Body of pancreas (tissue), 4 donors: ENCODE results near the gene GDPD2. TPM values are rescaled to one million over a fixed set of nuclear protein-coding genes. Genes with fewer than 3 reads are reported as not detected.
A peak's percentile ranks its signal among the peaks of the same experiment; 100 is the strongest.

Experiments
- ATAC-seq: fragments of 150-250 bp; one replicate; pipeline ENCODE4 v1.9.1; 2016
- DNase-seq, 4 donors: peaks; one replicate each; pipeline ENCODE4 v3.0.0-alpha.2; 2019
- H3K27ac ChIP-seq, 4 donors: fragments of 200-600 bp; sonication (generic); 1 replicate in 3 of 4; 2 replicates in 1 of 4; pipeline versions ENCODE4 v1.5.1 to v1.6.1; 2016 to 2019; ENCODE audit warnings: mild to moderate bottlenecking in 1 of 4, mixed read lengths in 1 of 4, moderate library complexity in 1 of 4
- H3K27me3 ChIP-seq, 2 donors: fragments of 200-600 bp; sonication (generic); one replicate each; pipeline ENCODE4 v1.6.0; 2016; ENCODE audit warnings: mild to moderate bottlenecking in 1 of 2
- H3K36me3 ChIP-seq, 2 donors: fragments of 200-600 bp; sonication (generic); replicated peaks in 1 of 2; 2 replicates each; pipeline ENCODE4 v1.5.1; 2016; ENCODE audit warnings: low read depth in 2 of 2; ENCODE audit not compliant: insufficient read depth in 1 of 2
- H3K4me1 ChIP-seq: fragments of 200-600 bp; sonication (generic); one replicate; pipeline ENCODE4 v1.6.0; 2016
- H3K4me3 ChIP-seq, 2 donors: fragments of 200-600 bp; sonication (generic); 1 replicate in 1 of 2; 2 replicates in 1 of 2; pipeline ENCODE4 v1.5.1; 2016 to 2019
- H3K9me3 ChIP-seq, 3 donors: fragments of 200-600 bp; sonication (generic); 1 replicate in 2 of 3; 2 replicates in 1 of 3; pipeline ENCODE4 v1.5.1; 2016
- POLR2A ChIP-seq, 3 donors: fragments of 450-650 bp; IDR thresholded peaks; one replicate each; pipeline ENCODE4 v1.6.1; 2016; ENCODE audit warnings: antibody characterized with exemption in 3 of 3, mild to moderate bottlenecking in 2 of 3
- WGBS, 2 donors: methylation state at CpG; one replicate each; pipeline ENCODE4 v1.1.5; 2017; 5-methylcytosine and 5-hydroxymethylcytosine counted together
- intact Hi-C: fragments of 100-400 bp; cut with DNase I; formaldehyde crosslinking; loops from one replicate; pipeline ENCODE4 v1.15.1; 2023
- total RNA-seq, 2 donors: library from RNA; depleted of rRNA; stranded (reverse); fragments of >200 nt; gene quantifications; one replicate each; pipeline ENCODE4 v1.1.0, GENCODE V29; 2016
- TF ChIP-seq, protein P1 (sequence below), 7 experiments: fragments of 450-650 bp in 4 of 7; fragments of 200-600 bp in 3 of 7; sonication (generic) in 3 of 7; IDR thresholded peaks; one replicate each; pipeline ENCODE4 v1.5.1; 2016 to 2019; ENCODE audit warnings: antibody characterized with exemption in 7 of 7

The GDPD2 gene
- total RNA-seq, 2 donors from 2014 or later, result 0.26 TPM; not detected in 1

- Histone ChIP-seq H3K4me1 (peaks cover 8% of the 10 kb centered on the region), H3K4me3 (no peak overlapping the region), H3K36me3 (no peaks in the 10 kb centered on the region), H3K27ac (no peak overlapping the region), H3K9me3 (no peaks in the 10 kb centered on the region), H3K27me3 (no peaks in the 10 kb centered on the region)
- TF ChIP-seq, protein P1, sequence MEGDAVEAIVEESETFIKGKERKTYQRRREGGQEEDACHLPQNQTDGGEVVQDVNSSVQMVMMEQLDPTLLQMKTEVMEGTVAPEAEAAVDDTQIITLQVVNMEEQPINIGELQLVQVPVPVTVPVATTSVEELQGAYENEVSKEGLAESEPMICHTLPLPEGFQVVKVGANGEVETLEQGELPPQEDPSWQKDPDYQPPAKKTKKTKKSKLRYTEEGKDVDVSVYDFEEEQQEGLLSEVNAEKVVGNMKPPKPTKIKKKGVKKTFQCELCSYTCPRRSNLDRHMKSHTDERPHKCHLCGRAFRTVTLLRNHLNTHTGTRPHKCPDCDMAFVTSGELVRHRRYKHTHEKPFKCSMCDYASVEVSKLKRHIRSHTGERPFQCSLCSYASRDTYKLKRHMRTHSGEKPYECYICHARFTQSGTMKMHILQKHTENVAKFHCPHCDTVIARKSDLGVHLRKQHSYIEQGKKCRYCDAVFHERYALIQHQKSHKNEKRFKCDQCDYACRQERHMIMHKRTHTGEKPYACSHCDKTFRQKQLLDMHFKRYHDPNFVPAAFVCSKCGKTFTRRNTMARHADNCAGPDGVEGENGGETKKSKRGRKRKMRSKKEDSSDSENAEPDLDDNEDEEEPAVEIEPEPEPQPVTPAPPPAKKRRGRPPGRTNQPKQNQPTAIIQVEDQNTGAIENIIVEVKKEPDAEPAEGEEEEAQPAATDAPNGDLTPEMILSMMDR (IDR thresholded peaks at IDR 0.05), result no peak
- DNase-seq (no peak), ATAC-seq (no peak)
- intact Hi-C loops, result no loop called here
- WGBS, 2 donors, result 57 to 61% methylated on average over 3 of the region's 3 CpGs
These were observed 47.8 kb downstream of the GDPD2 start for GRCh38 chrX:70470850-70471289.

DNA sequence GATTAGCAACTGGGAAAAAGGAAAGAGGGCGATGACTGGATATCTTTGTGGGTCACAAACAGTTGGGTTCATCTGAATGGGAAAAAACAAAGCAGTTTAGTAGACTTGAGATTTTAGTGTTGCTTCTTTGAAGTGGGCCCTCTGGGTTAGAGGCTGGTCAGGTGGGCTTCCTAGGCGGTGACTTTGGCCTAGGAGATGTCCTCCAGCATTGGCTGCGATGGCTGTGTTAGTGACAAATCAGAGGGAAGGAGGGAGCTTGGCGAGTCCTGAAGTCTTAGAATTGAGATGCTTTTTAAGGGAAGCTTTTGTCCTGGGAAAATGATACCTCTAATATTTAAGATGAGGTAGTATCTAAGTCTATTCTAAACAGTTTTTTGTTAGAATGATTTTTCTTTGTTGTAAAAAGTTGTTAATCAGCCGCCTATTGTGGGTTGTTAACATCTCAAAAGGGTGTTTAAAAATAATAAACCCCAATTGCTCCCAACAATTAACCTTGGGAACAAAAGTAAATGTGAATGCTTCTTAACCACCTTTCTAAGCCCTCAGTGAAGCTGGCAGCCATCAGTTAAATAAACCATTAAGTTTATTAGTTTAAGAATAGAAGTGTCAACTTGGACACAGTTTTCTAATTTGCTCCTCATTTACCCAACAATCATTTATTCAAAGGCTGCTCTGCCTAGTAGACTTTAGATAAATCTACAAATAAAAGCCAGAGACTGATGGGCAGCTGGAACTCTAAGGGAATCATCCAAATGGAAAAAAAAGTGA is 53.2 kb downstream of the GDPD2 start:
- no peaks in the 10 kb centered on the region for H3K9me3 ChIP-seq
- TF ChIP-seq POLR2A (IDR thresholded peaks at IDR 0.05), result no peak
- TF ChIP-seq, protein P1 (IDR thresholded peaks at IDR 0.05), result no peak
- H3K27ac ChIP-seq, result peak overlapping the region in 3 of 4 donors; percentile 55 to 92 (median 91)
- ATAC-seq, result no peak
- DNase-seq, result no peak
- no peaks in the 10 kb centered on the region for H3K27me3 ChIP-seq
- no peak overlapping the region for H3K4me3 ChIP-seq
- WGBS, 2 donors, result 82 to 86% methylated on average over 5 of the region's 5 CpGs
- H3K36me3 ChIP-seq, result no peaks in the 10 kb centered on the region
- H3K4me1 ChIP-seq, result peaks cover 58% of the 10 kb centered on the region
- intact Hi-C loops, result no loop called here

GRCh38 chrX:70476934-70477733 is 54.0 kb downstream of the GDPD2 start:
- H3K4me1 ChIP-seq, result peaks cover 66% of the 10 kb centered on the region
- WGBS, 2 donors, result 9 to 26% methylated on average over 7 to 13 of the region's 13 CpGs
- H3K4me3 ChIP-seq, result no peak overlapping the region
- H3K9me3 ChIP-seq, result no peaks in the 10 kb centered on the region
- TF ChIP-seq, protein P1 (IDR thresholded peaks at IDR 0.05), result no peak
- peak in 2 of 3 donors; percentile 39 to 51 for TF ChIP-seq POLR2A (IDR thresholded peaks at IDR 0.05)
- intact Hi-C loops, result no loop called here
- H3K27ac ChIP-seq, result peak overlapping the region; percentile 55 to 92 (median 84)
- DNase-seq (peak; percentile 73 to 82 (median 74)), ATAC-seq (peak; percentile 79)
- H3K36me3 ChIP-seq, result no peaks in the 10 kb centered on the region
- no peaks in the 10 kb centered on the region for H3K27me3 ChIP-seq

- no peaks in the 10 kb centered on the region for H3K27me3 ChIP-seq
- no peak overlapping the region for H3K4me3 ChIP-seq
- TF ChIP-seq, protein P1 (IDR thresholded peaks at IDR 0.05), result no peak
- peak in 1 of 3 donors; percentile 20 for TF ChIP-seq POLR2A (IDR thresholded peaks at IDR 0.05)
- intact Hi-C loops, result no loop called here
- H3K36me3 ChIP-seq, result no peaks in the 10 kb centered on the region
- peak overlapping the region; percentile 55 to 92 (median 84) for H3K27ac ChIP-seq
- DNase-seq (peak in 1 of 4 donors; percentile 36), ATAC-seq (no peak)
- peaks cover 70% of the 10 kb centered on the region for H3K4me1 ChIP-seq
- 0 to 15% methylated on average over 2 to 4 of the region's 4 CpGs for WGBS, 2 donors
- H3K9me3 ChIP-seq, result no peaks in the 10 kb centered on the region
These were observed 54.6 kb downstream of the GDPD2 start for GRCh38 chrX:70477734-70478075.
